Measurements from ENCODE around the gene DNAH7.

GRCh38 chr2:195863564-195863963 lies 205.1 kb downstream of the DNAH7 start:
- TF ChIP-seq PBX3 (IDR thresholded peaks at IDR 0.05; ENCODE audit: insufficient replicate concordance, low read depth, low read length) (no peak), CEBPB (IDR thresholded peaks at IDR 0.05; ENCODE audit: borderline replicate concordance in 1 of 2, low read depth in 2 of 2, low read length in 2 of 2) (no peak), HDAC6 (IDR thresholded peaks at IDR 0.05; ENCODE audit: unreplicated experiment) (no peak), NRF1 (conservative IDR thresholded peaks at IDR 0.05; ENCODE audit: low read depth, low read length) (no peak)
